ENCODE results near the gene SLC38A5.

DNA sequence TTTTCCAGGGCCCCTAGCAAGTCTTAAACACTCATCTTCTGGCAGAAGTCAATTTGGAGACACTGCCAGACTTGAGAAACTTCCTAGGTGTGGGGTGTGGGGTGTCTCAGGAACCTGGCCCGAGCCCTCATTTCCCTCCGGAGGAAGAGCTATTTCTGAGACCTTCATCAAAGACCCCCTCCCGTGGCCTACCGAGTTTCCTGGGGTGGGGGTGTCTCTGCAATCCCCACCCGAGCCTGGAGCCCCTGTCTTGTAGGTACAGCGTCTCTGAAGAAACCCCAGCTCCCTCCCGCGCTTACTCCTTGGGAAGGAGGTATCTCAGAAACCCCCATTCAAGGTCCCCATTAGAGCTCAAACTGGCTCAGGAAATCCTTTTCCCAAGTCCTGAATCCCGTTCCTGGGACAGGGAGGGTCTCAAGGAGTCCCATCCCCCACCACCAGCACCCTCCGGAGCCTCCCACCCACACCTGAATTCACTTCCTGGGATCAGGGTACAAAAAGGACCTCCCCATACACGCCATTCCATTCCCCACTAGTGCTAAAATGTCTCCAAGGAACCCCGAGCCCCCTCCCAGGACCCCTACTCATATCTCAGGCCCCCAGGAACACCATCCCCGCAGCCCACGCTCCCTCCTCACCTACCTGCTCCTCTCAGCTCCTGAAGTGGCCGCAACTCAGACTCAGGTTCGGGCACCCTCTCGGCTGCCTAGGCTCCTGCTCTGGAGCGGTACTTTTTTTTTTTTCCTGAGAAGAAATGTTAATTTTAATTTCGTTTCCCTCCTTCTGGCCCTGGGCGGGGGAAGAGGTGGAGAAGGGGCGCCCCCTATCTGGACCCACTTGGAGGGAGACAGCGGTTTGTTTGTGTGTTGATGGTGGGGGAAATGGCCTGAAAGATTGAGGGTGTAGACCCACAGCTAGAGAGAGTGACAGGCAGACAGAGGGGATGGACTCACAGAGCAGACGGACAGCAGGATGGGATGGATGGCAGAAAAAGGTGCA is 1.1 kb downstream of the SLC38A5 start:
- TF ChIP-seq, protein P1, sequence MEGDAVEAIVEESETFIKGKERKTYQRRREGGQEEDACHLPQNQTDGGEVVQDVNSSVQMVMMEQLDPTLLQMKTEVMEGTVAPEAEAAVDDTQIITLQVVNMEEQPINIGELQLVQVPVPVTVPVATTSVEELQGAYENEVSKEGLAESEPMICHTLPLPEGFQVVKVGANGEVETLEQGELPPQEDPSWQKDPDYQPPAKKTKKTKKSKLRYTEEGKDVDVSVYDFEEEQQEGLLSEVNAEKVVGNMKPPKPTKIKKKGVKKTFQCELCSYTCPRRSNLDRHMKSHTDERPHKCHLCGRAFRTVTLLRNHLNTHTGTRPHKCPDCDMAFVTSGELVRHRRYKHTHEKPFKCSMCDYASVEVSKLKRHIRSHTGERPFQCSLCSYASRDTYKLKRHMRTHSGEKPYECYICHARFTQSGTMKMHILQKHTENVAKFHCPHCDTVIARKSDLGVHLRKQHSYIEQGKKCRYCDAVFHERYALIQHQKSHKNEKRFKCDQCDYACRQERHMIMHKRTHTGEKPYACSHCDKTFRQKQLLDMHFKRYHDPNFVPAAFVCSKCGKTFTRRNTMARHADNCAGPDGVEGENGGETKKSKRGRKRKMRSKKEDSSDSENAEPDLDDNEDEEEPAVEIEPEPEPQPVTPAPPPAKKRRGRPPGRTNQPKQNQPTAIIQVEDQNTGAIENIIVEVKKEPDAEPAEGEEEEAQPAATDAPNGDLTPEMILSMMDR (conservative IDR thresholded peaks at IDR 0.05; ENCODE audit: low read depth in 2 of 2), result peak; percentile 54 to 65
- TF ChIP-seq, protein P2, sequence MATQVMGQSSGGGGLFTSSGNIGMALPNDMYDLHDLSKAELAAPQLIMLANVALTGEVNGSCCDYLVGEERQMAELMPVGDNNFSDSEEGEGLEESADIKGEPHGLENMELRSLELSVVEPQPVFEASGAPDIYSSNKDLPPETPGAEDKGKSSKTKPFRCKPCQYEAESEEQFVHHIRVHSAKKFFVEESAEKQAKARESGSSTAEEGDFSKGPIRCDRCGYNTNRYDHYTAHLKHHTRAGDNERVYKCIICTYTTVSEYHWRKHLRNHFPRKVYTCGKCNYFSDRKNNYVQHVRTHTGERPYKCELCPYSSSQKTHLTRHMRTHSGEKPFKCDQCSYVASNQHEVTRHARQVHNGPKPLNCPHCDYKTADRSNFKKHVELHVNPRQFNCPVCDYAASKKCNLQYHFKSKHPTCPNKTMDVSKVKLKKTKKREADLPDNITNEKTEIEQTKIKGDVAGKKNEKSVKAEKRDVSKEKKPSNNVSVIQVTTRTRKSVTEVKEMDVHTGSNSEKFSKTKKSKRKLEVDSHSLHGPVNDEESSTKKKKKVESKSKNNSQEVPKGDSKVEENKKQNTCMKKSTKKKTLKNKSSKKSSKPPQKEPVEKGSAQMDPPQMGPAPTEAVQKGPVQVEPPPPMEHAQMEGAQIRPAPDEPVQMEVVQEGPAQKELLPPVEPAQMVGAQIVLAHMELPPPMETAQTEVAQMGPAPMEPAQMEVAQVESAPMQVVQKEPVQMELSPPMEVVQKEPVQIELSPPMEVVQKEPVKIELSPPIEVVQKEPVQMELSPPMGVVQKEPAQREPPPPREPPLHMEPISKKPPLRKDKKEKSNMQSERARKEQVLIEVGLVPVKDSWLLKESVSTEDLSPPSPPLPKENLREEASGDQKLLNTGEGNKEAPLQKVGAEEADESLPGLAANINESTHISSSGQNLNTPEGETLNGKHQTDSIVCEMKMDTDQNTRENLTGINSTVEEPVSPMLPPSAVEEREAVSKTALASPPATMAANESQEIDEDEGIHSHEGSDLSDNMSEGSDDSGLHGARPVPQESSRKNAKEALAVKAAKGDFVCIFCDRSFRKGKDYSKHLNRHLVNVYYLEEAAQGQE (IDR thresholded peaks at IDR 0.05; ENCODE audit: unreplicated experiment), result no peak
- peak; percentile 36; the same call in 1 of the 2 replicates for TF ChIP-seq POLR2AphosphoS5 (IDR thresholded peaks at IDR 0.05; ENCODE audit: low read depth)
- TF ChIP-seq EZH2 (IDR thresholded peaks at IDR 0.05; ENCODE audit: low read depth, unreplicated experiment), result no peak
- no peak for TF ChIP-seq EZH2phosphoT487 (IDR thresholded peaks at IDR 0.05; ENCODE audit: unreplicated experiment)
- TF ChIP-seq CREB1 (CRISPR knock-in tag; IDR thresholded peaks at IDR 0.05; ENCODE audit: low read depth), result no peak
- TF ChIP-seq ZNF331 (CRISPR knock-in tag; IDR thresholded peaks at IDR 0.05; ENCODE audit: low read depth), result no peak
- no peak for TF ChIP-seq NANOG (IDR thresholded peaks at IDR 0.05; ENCODE audit: borderline replicate concordance)
- TF ChIP-seq, protein P3, sequence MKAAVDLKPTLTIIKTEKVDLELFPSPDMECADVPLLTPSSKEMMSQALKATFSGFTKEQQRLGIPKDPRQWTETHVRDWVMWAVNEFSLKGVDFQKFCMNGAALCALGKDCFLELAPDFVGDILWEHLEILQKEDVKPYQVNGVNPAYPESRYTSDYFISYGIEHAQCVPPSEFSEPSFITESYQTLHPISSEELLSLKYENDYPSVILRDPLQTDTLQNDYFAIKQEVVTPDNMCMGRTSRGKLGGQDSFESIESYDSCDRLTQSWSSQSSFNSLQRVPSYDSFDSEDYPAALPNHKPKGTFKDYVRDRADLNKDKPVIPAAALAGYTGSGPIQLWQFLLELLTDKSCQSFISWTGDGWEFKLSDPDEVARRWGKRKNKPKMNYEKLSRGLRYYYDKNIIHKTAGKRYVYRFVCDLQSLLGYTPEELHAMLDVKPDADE (IDR thresholded peaks at IDR 0.05), result no peak
- TF ChIP-seq JUNB (IDR thresholded peaks at IDR 0.05; ENCODE audit: unreplicated experiment), result no peak
- TF ChIP-seq STAT1 (IDR thresholded peaks at IDR 0.05; ENCODE audit: unreplicated experiment), result no peak
- TF ChIP-seq, protein P4, sequence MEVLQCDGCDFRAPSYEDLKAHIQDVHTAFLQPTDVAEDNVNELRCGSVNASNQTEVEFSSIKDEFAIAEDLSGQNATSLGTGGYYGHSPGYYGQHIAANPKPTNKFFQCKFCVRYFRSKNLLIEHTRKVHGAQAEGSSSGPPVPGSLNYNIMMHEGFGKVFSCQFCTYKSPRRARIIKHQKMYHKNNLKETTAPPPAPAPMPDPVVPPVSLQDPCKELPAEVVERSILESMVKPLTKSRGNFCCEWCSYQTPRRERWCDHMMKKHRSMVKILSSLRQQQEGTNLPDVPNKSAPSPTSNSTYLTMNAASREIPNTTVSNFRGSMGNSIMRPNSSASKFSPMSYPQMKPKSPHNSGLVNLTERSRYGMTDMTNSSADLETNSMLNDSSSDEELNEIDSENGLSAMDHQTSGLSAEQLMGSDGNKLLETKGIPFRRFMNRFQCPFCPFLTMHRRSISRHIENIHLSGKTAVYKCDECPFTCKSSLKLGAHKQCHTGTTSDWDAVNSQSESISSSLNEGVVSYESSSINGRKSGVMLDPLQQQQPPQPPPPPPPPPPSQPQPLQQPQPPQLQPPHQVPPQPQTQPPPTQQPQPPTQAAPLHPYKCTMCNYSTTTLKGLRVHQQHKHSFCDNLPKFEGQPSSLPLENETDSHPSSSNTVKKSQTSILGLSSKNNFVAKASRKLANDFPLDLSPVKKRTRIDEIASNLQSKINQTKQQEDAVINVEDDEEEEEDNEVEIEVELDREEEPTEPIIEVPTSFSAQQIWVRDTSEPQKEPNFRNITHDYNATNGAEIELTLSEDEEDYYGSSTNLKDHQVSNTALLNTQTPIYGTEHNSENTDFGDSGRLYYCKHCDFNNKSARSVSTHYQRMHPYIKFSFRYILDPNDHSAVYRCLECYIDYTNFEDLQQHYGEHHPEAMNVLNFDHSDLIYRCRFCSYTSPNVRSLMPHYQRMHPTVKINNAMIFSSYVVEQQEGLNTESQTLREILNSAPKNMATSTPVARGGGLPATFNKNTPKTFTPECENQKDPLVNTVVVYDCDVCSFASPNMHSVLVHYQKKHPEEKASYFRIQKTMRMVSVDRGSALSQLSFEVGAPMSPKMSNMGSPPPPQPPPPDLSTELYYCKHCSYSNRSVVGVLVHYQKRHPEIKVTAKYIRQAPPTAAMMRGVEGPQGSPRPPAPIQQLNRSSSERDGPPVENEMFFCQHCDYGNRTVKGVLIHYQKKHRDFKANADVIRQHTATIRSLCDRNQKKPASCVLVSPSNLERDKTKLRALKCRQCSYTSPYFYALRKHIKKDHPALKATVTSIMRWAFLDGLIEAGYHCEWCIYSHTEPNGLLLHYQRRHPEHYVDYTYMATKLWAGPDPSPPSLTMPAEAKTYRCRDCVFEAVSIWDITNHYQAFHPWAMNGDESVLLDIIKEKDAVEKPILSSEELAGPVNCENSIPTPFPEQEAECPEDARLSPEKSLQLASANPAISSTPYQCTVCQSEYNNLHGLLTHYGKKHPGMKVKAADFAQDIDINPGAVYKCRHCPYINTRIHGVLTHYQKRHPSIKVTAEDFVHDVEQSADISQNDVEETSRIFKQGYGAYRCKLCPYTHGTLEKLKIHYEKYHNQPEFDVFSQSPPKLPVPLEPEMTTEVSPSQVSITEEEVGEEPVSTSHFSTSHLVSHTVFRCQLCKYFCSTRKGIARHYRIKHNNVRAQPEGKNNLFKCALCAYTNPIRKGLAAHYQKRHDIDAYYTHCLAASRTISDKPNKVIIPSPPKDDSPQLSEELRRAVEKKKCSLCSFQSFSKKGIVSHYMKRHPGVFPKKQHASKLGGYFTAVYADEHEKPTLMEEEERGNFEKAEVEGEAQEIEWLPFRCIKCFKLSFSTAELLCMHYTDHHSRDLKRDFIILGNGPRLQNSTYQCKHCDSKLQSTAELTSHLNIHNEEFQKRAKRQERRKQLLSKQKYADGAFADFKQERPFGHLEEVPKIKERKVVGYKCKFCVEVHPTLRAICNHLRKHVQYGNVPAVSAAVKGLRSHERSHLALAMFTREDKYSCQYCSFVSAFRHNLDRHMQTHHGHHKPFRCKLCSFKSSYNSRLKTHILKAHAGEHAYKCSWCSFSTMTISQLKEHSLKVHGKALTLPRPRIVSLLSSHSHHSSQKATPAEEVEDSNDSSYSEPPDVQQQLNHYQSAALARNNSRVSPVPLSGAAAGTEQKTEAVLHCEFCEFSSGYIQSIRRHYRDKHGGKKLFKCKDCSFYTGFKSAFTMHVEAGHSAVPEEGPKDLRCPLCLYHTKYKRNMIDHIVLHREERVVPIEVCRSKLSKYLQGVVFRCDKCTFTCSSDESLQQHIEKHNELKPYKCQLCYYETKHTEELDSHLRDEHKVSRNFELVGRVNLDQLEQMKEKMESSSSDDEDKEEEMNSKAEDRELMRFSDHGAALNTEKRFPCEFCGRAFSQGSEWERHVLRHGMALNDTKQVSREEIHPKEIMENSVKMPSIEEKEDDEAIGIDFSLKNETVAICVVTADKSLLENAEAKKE (CRISPR knock-in tag; IDR thresholded peaks at IDR 0.05), result no peak
